ENCODE measurements around the gene PHC2.
A peak's percentile ranks its signal among the peaks of the same experiment; 100 is the strongest.

PHC2 gene

GRCh38 chr1:33358795-33359503, 71.9 kb downstream of the PHC2 start:
- TF ChIP-seq, protein P1, sequence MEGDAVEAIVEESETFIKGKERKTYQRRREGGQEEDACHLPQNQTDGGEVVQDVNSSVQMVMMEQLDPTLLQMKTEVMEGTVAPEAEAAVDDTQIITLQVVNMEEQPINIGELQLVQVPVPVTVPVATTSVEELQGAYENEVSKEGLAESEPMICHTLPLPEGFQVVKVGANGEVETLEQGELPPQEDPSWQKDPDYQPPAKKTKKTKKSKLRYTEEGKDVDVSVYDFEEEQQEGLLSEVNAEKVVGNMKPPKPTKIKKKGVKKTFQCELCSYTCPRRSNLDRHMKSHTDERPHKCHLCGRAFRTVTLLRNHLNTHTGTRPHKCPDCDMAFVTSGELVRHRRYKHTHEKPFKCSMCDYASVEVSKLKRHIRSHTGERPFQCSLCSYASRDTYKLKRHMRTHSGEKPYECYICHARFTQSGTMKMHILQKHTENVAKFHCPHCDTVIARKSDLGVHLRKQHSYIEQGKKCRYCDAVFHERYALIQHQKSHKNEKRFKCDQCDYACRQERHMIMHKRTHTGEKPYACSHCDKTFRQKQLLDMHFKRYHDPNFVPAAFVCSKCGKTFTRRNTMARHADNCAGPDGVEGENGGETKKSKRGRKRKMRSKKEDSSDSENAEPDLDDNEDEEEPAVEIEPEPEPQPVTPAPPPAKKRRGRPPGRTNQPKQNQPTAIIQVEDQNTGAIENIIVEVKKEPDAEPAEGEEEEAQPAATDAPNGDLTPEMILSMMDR (IDR thresholded peaks at IDR 0.05; ENCODE audit: low read depth, low read length): no peak
- H3K4me3 ChIP-seq (replicated peaks in 1 of 2; ENCODE audit: low read depth in 2 of 2, low read length in 2 of 2): no peak overlapping the region
- DNase-seq (ENCODE audit: low read depth in 2 of 2): peak in 1 of 2 donors; percentile 43

GRCh38 chr1:33358114-33358794, 72.6 kb downstream of the PHC2 start:
- H3K4me3 ChIP-seq (replicated peaks in 1 of 2; ENCODE audit: low read depth in 2 of 2, low read length in 2 of 2): no peak overlapping the region
- no peak for DNase-seq (ENCODE audit: low read depth in 2 of 2)
- TF ChIP-seq, protein P1 (IDR thresholded peaks at IDR 0.05; ENCODE audit: low read depth, low read length): no peak

DNA sequence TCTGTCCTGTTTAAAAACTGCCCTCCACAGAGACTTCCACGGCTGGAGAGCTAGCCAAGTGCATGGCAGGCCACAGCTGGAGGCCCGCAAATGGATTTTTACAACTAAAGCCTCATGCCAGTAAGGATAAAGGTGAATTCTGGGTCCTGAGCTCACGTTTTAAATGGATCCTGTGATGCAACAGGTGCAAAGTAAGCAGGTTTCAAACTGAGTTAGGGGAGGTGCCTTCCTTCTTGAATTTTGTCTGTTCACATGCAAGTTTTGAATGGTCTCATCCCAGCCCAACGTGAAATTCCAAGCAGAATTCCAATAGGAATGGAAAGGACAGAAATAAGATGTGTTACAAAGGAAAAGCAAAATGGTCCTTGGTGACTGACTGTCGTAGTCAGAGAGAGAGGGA, 73.8 kb downstream of the PHC2 start:
- TF ChIP-seq, protein P1 (IDR thresholded peaks at IDR 0.05; ENCODE audit: low read depth, low read length): no peak
- no peak for DNase-seq (ENCODE audit: low read depth in 2 of 2)
- H3K4me3 ChIP-seq (replicated peaks in 1 of 2; ENCODE audit: low read depth in 2 of 2, low read length in 2 of 2): no peak overlapping the region

GRCh38 chr1:33354707-33355316, 76.1 kb downstream of the PHC2 start:
- DNase-seq (ENCODE audit: low read depth in 2 of 2): no peak
- TF ChIP-seq, protein P1 (IDR thresholded peaks at IDR 0.05; ENCODE audit: low read depth, low read length): no peak
- H3K4me3 ChIP-seq (replicated peaks in 1 of 2; ENCODE audit: low read depth in 2 of 2, low read length in 2 of 2): no peak overlapping the region

GRCh38 chr1:33353531-33353930, 77.4 kb downstream of the PHC2 start:
- TF ChIP-seq, protein P1 (IDR thresholded peaks at IDR 0.05; ENCODE audit: low read depth, low read length): no peak
- no peak overlapping the region for H3K4me3 ChIP-seq (replicated peaks in 1 of 2; ENCODE audit: low read depth in 2 of 2, low read length in 2 of 2)
- DNase-seq (ENCODE audit: low read depth in 2 of 2): no peak

DNA sequence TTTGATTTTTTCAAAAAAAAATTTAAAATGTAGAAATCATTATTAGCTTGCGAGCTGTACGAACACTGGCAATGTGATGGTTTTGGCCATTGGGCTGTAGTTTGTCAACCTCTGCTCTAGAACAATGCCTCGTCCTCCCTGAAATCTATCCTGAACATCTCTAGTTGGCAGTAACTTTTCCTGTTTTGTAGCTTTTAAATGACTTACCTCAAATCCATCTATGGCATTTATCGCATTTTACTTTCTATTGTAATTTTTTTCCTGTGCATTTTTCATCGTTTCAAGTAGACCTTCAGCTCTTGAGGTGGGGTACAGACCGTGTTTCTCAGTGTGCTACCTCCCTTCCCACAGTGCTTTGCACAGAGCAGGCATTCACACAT, 79.6 kb downstream of the PHC2 start:
- no peak for DNase-seq (ENCODE audit: low read depth in 2 of 2)
- TF ChIP-seq, protein P1 (IDR thresholded peaks at IDR 0.05; ENCODE audit: low read depth, low read length): no peak
- H3K4me3 ChIP-seq (replicated peaks in 1 of 2; ENCODE audit: low read depth in 2 of 2, low read length in 2 of 2): no peak overlapping the region
